NCI-H1930 (cell line): ENCODE data around the gene COL4A2.
"Not testable (repeated sequence)": the region's sequence is repeated elsewhere in the genome, so short reads cannot be mapped to it uniquely, and the experiment has no call there.

ENCODE experiments used
- DNase-seq, 2 experiments: peaks; one replicate each; lab custom pipeline; 2025; lab: John Stamatoyannopoulos, UW

The COL4A2 gene

GRCh38 chr13:110475117-110475516 is 168.0 kb downstream of the COL4A2 start:
- no peak for DNase-seq

GRCh38 chr13:110475550-110476219 is 168.6 kb downstream of the COL4A2 start:
- DNase-seq, result no peak

GRCh38 chr13:110476220-110476617 is 169.1 kb downstream of the COL4A2 start:
- no peak for DNase-seq

- DNase-seq, result no peak
Observed at GRCh38 chr13:110477706-110478245, 170.7 kb downstream of the COL4A2 start.

- DNase-seq, result no peak
Observed at GRCh38 chr13:110478405-110479214, 171.5 kb downstream of the COL4A2 start.

GRCh38 chr13:110479215-110479545 is 172.1 kb downstream of the COL4A2 start:
- no peak for DNase-seq

GRCh38 chr13:110479648-110480047 is 172.6 kb downstream of the COL4A2 start:
- no peak for DNase-seq

GRCh38 chr13:110480161-110480560 is 173.1 kb downstream of the COL4A2 start:
- no peak for DNase-seq

GRCh38 chr13:110483386-110483968 is 176.4 kb downstream of the COL4A2 start:
- DNase-seq, result no peak

GRCh38 chr13:110484290-110485048 is 177.4 kb downstream of the COL4A2 start:
- DNase-seq, result no peak

GRCh38 chr13:110485604-110486003 is 178.5 kb downstream of the COL4A2 start:
- DNase-seq, result no peak

- DNase-seq, result no peak
Observed at GRCh38 chr13:110486061-110486715, 179.1 kb downstream of the COL4A2 start.

- DNase-seq, result not testable (repeated sequence)
Observed at GRCh38 chr13:110486880-110487279, 179.8 kb downstream of the COL4A2 start.

GRCh38 chr13:110490009-110490770 is 183.1 kb downstream of the COL4A2 start:
- DNase-seq, result no peak

- DNase-seq, result no peak
Observed at GRCh38 chr13:110491869-110492678, 185.0 kb downstream of the COL4A2 start.

GRCh38 chr13:110492679-110493593 is 185.9 kb downstream of the COL4A2 start:
- DNase-seq, result no peak

- no peak for DNase-seq
Observed at GRCh38 chr13:110493613-110494012, 186.5 kb downstream of the COL4A2 start.

GRCh38 chr13:110495376-110495775 is 188.3 kb downstream of the COL4A2 start:
- no peak for DNase-seq

GRCh38 chr13:110495881-110496280 is 188.8 kb downstream of the COL4A2 start:
- DNase-seq, result no peak
